Measurements from ENCODE around the gene STK32B. TPM values are rescaled to one million over a fixed set of nuclear protein-coding genes. Genes with fewer than 3 reads are reported as not detected.

STK32B gene
- total RNA-seq, 3 donors from 2014 or later, result 2.2 to 5.0 (median 4.6) TPM

DNA sequence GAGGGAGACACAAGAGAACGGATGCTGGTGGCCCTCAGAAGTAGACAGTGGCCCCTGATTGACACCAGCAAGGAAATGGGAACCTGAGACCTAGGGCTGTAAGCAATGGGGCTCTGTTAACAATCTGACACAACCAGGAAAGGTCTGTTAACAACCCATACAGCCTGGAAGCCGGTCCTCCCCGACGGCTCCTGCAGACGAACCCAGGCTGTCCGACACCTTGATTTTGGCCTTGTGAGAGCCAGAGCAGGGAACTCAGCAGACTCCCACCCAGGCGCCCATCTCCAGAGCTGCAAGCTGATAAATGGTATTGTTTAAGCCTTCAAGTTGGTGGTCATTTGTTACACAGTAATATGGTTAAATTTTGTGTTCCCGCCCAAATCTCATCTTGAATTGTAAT is 21.8 kb upstream of the STK32B start:
- intact Hi-C loops (cut with DNase I; ENCODE audit: low total_unique reads), result no loop called here
- Histone ChIP-seq H3K36me3 (no peaks in the 10 kb centered on the region), H3K4me1 (no peaks in the 10 kb centered on the region), H3K27ac (no peak overlapping the region), H3K27me3 (no peaks in the 10 kb centered on the region), H3K4me3 (no peak overlapping the region), H3K9me3 (no peaks in the 10 kb centered on the region)
- no peak for DNase-seq (ENCODE audit: low spot score in 2 of 2)
- TF ChIP-seq CTCF (IDR thresholded peaks at IDR 0.05), result no peak
- no peak for TF ChIP-seq POLR2A (IDR thresholded peaks at IDR 0.05)
- no peak for TF ChIP-seq POLR2AphosphoS5 (IDR thresholded peaks at IDR 0.05)

- Histone ChIP-seq H3K36me3 (no peaks in the 10 kb centered on the region), H3K9me3 (no peaks in the 10 kb centered on the region), H3K27me3 (no peaks in the 10 kb centered on the region), H3K4me3 (no peak overlapping the region), H3K27ac (no peak overlapping the region), H3K4me1 (no peaks in the 10 kb centered on the region)
- intact Hi-C loops (cut with DNase I; ENCODE audit: low total_unique reads), result no loop called here
- no peak for TF ChIP-seq CTCF (IDR thresholded peaks at IDR 0.05)
- no peak for TF ChIP-seq POLR2A (IDR thresholded peaks at IDR 0.05)
- TF ChIP-seq POLR2AphosphoS5 (IDR thresholded peaks at IDR 0.05), result no peak
- no peak for DNase-seq (ENCODE audit: low spot score in 2 of 2)
Measured at GRCh38 chr4:5030221-5030620, 21.1 kb upstream of the STK32B start.

DNA sequence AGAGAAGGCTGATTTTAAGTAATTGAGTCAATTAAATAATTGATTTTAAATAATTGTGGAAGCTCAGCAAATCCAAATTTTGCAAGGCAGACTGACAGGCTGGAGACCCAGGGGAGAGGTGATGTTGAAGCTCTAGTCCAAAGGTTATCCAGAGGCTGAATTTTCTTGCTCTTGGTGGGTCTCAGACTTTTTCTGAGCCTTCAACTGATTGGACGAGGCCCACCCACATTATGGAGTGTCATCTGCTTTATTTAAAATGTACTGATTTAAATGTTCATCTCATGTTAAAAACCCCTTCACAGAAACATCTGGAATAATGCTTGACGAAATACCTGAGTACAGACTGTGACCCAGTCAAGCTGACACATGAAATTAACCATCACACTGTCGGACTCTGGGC is 20.4 kb upstream of the STK32B start:
- intact Hi-C loops (cut with DNase I; ENCODE audit: low total_unique reads), result no loop called here
- H3K27me3 ChIP-seq, result no peaks in the 10 kb centered on the region
- H3K27ac ChIP-seq, result no peak overlapping the region
- H3K36me3 ChIP-seq, result no peaks in the 10 kb centered on the region
- no peak overlapping the region for H3K4me3 ChIP-seq
- H3K4me1 ChIP-seq, result no peaks in the 10 kb centered on the region
- no peak for DNase-seq (ENCODE audit: low spot score in 2 of 2)
- TF ChIP-seq CTCF (IDR thresholded peaks at IDR 0.05) (no peak), POLR2A (IDR thresholded peaks at IDR 0.05) (no peak), POLR2AphosphoS5 (IDR thresholded peaks at IDR 0.05) (no peak)
- H3K9me3 ChIP-seq, result no peaks in the 10 kb centered on the region

DNA sequence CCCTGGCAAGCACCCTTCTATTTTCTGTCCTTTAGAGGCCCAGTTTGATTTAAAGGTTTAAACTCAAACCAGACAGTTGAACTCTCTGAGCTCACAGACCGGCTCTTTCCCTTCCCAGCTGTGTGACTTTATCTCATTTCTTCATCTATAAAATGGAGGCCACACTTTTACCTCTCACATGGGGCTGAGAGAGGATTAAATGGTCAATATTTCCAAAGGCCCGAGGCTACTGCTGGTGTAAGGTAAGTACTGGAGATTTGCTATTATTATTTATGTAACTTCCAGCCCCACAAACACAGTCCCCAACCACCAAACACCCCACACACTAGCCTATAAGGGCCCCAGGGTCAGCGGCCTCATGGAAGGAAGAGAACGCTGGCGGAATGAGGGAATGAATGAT is 18.5 kb upstream of the STK32B start:
- intact Hi-C loops (cut with DNase I; ENCODE audit: low total_unique reads), result no loop called here
- no peaks in the 10 kb centered on the region for H3K36me3 ChIP-seq
- no peaks in the 10 kb centered on the region for H3K9me3 ChIP-seq
- no peak overlapping the region for H3K4me3 ChIP-seq
- H3K27ac ChIP-seq, result peak overlapping the region in 1 of 2 donors; percentile 63
- no peaks in the 10 kb centered on the region for H3K27me3 ChIP-seq
- TF ChIP-seq POLR2AphosphoS5 (IDR thresholded peaks at IDR 0.05) (no peak), POLR2A (IDR thresholded peaks at IDR 0.05) (no peak), CTCF (IDR thresholded peaks at IDR 0.05) (no peak)
- H3K4me1 ChIP-seq, result no peaks in the 10 kb centered on the region
- DNase-seq (ENCODE audit: low spot score in 2 of 2), result no peak

DNA sequence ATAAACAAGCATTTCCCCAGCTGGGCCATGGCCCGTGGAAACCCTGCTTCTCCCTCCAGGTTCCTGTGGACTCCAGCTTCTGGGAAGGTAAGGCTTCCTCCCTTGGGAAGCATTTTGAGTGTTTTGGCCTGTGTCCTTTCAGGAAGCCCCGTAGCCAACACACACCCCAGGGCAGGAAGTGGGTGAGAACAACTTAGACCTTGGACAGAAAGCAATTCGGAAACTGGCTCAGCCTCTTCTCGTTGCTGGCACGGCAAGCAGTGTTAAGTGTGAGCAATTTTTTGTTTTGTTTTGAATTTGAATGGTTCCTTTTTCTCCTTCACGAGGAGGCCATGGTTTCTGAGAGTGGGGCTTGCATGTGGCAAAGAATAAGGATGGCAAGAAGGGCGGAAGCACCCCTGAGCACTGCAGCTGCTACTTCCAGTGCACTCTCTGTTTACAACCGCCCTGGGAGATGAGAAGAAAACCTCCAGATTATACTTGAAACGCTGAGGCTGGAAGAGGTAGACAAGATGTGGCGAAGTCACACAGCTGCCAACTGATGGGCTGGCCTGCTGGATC is 17.9 kb upstream of the STK32B start:
- peak in 2 of 3 donors; percentile 35 to 58 for TF ChIP-seq POLR2AphosphoS5 (IDR thresholded peaks at IDR 0.05)
- TF ChIP-seq CTCF (IDR thresholded peaks at IDR 0.05), result no peak
- no peak for TF ChIP-seq POLR2A (IDR thresholded peaks at IDR 0.05)
- no peaks in the 10 kb centered on the region for H3K27me3 ChIP-seq
- H3K4me3 ChIP-seq, result no peak overlapping the region
- H3K9me3 ChIP-seq, result no peaks in the 10 kb centered on the region
- peak overlapping the region in 1 of 2 donors; percentile 63 for H3K27ac ChIP-seq
- intact Hi-C loops (cut with DNase I; ENCODE audit: low total_unique reads), result no loop called here
- H3K4me1 ChIP-seq, result no peaks in the 10 kb centered on the region
- DNase-seq (ENCODE audit: low spot score in 2 of 2), result no peak
- H3K36me3 ChIP-seq, result no peaks in the 10 kb centered on the region
